Stomach (tissue), 4 donors: ENCODE data around the gene GTF2IRD1.
"Not testable (repeated sequence)": the region's sequence is repeated elsewhere in the genome, so short reads cannot be mapped to it uniquely, and the experiment has no call there.

Experiments used
- CTCF ChIP-seq, 7 experiments: fragments of 450-650 bp in 4 of 7; fragments of 200-600 bp in 3 of 7; sonication (generic) in 3 of 7; IDR thresholded peaks; one replicate each; pipeline ENCODE4 v1.5.1; 2016 to 2019; ENCODE audit warnings: antibody characterized with exemption in 7 of 7, control low read depth in 2 of 7, mild to moderate bottlenecking in 1 of 7
- EP300 ChIP-seq: sonication (generic); formaldehyde crosslinking; IDR thresholded peaks from one replicate; pipeline ENCODE4 v1.6.1; 2017; ENCODE audit warnings: antibody characterized with exemption
- POLR2A ChIP-seq, 4 donors: fragments of 450-650 bp; IDR thresholded peaks; one replicate each; pipeline ENCODE4 v1.6.1; 2016; ENCODE audit warnings: antibody characterized with exemption in 4 of 4, control low read depth in 2 of 4, mild to moderate bottlenecking in 1 of 4, moderate library complexity in 1 of 4
- POLR2AphosphoS5 ChIP-seq, 3 donors: sonication (generic); formaldehyde crosslinking; IDR thresholded peaks; one replicate each; pipeline ENCODE4 v1.6.1; 2016; ENCODE audit warnings: antibody characterized with exemption in 3 of 3

- not testable (repeated sequence) for TF ChIP-seq CTCF (IDR thresholded peaks at IDR 0.05); EP300; POLR2A (IDR thresholded peaks at IDR 0.05); POLR2AphosphoS5 (IDR thresholded peaks at IDR 0.05)
These were observed 13.6 kb upstream of the GTF2IRD1 start for GRCh38 chr7:74440143-74440542.
